ENCODE results near the gene MRPL53. TPM values are rescaled to one million over a fixed set of nuclear protein-coding genes. Genes with fewer than 3 reads are reported as not detected.
"Not testable (repeated sequence)": the region's sequence is repeated elsewhere in the genome, so short reads cannot be mapped to it uniquely, and the experiment has no call there.

Gene MRPL53
- total RNA-seq, 2 donors from 2014 or later, result 65.7 to 80.7 TPM

- H3K9me3 Mint-ChIP-seq; H3K36me3 Mint-ChIP-seq (ENCODE audit: insufficient read depth in 2 of 2); H3K27ac Mint-ChIP-seq; ATAC-seq (replicated peaks in 1 of 2); DNase-seq: not testable (repeated sequence)
- Mint-ChIP-seq H3K4me1 (ENCODE audit: low read depth) (peaks cover 10% of the 10 kb centered on the region), H3K4me3 (peak overlapping the region; percentile 78 to 83), H3K27me3 (ENCODE audit: low read depth) (peaks cover 47% of the 10 kb centered on the region)
These were observed 29.8 kb downstream of the MRPL53 start for GRCh38 chr2:74442483-74443297.

DNA sequence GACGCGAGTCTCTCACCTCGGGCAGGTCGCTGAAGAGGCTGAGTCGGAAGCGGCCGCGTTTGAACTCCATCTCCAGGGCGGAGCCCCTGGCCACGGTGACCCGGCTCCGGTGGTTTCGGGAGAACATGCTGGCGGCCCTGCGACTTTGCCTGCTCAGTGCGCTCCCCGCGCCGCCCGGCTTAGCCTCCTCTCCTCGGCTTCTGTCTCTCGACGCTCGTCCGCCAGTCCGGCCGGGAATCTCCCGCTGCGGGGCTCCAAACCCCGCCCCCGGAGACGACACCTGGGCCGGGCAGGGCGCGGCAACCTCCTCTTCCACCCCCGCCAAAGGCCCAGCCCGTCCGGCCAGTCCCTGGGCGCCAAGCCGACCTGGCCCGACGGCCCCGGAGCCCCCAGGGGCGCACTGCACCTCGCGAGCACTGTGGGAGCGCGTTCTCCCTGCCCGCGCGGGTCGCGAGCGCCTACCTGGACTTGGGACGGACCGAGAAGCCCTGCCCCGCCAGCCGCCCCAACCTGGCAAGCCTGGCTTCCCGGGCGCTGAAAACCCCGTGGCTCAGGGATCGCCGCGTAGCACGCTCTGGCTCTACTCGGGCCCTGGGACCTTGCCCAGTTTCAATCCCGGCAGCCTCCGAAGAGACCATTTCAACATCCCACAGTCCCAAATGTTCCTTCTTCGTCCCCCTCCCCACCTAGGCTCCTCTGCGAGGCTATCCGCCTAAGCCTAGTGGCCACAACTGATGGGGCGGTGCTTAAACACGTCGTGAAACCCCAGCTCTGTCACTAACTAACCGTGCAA, 30.6 kb downstream of the MRPL53 start, which contains the start of gene RTKN:
TSS of gene RTKN (minus strand) at position 248 of the 793 bp plus-strand sequence. CDS start at position 127, 121 bp downstream.
- no peaks in the 10 kb centered on the region for H3K9me3 Mint-ChIP-seq
- peak; percentile 49 to 60 for DNase-seq
- H3K4me3 Mint-ChIP-seq, result peak within 1 kb of the TSS; percentile 78 to 83
- H3K4me1 Mint-ChIP-seq (ENCODE audit: low read depth), result peaks cover 10% of the 10 kb centered on the region
- H3K27me3 Mint-ChIP-seq (ENCODE audit: low read depth), result peaks cover 47% of the 10 kb centered on the region
- H3K27ac Mint-ChIP-seq, result peak within 1 kb of the TSS; percentile 40
- no peaks in the 10 kb centered on the region for H3K36me3 Mint-ChIP-seq (ENCODE audit: insufficient read depth in 2 of 2)
- ATAC-seq (replicated peaks in 1 of 2), result peak; percentile 63 to 69

DNA sequence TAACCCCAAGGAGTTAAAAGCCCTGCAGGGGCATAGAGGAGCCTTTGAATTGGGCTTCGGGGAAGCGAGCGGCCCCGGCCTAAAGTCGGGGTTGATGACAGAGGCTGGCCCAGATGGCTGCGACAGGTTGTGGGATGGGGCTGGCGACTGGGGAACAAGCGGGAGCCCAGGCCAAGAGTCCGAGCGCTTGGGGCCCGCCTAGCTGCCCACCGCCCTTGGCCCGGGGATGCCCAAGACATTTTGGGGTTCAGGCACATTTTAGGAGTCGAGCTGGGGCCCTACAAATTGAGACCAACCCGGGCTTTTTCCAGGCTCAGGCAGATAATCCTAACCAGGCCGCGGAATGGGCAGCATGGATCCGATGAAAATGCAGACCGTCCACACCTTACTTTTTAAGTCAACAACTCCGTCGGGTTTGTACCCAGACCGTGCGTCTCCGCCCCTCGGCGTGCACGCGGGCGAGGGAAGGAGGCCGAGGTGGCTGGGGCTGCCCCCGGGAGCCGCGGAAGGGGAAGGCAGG, 31.2 kb downstream of the MRPL53 start:
- DNase-seq, result no peak
- no peak for ATAC-seq (replicated peaks in 1 of 2)
- Mint-ChIP-seq H3K36me3 (ENCODE audit: insufficient read depth in 2 of 2) (no peaks in the 10 kb centered on the region), H3K9me3 (no peaks in the 10 kb centered on the region), H3K4me1 (ENCODE audit: low read depth) (peaks cover 10% of the 10 kb centered on the region), H3K27ac (no peak overlapping the region), H3K27me3 (ENCODE audit: low read depth) (peaks cover 47% of the 10 kb centered on the region), H3K4me3 (peak overlapping the region; percentile 65 to 78)

DNA sequence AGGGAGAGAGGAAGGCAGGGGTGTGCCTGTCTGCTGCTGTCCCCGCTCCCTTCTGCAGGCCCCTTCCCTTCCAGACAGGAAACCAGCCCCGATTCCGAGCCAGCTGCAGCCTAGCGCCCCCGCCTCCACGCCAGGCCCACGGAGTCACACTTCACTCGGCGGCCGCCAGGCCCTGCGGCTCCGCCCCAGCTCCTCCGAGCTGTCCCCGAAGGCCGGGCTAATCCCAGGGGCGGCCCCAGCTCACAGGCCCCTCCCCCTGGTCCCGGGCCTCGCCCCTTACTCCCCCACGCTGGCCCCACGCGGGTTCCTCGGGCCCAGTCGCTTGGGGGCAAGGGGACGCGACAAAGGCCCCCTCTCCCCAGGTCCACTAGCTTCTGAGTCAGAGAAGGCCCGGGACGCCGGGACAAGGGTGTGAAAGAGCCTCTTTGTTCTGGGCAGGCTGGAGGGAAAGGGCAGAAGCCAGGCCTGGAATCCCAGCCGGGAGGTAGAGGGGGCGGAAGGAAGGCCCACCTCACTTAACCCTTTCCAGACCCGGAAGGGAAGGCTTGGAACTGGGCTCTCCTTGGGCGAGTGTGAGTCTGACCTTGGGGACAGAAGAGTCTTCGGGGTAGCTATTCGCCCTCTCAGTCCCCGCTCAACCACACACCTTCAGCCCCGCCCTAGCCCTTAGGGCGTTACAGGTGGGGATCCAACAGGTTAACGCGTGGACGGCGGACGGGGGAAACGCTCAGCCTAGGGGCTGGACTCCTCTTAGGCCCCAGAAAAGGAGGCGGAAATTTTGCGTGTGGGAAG, 31.9 kb downstream of the MRPL53 start:
- H3K9me3 Mint-ChIP-seq, result no peaks in the 10 kb centered on the region
- peaks cover 10% of the 10 kb centered on the region for H3K4me1 Mint-ChIP-seq (ENCODE audit: low read depth)
- H3K27ac Mint-ChIP-seq, result no peak overlapping the region
- DNase-seq (peak; percentile 56 to 70), ATAC-seq (replicated peaks in 1 of 2) (peak; percentile 86 to 87)
- H3K27me3 Mint-ChIP-seq (ENCODE audit: low read depth), result peaks cover 47% of the 10 kb centered on the region
- H3K4me3 Mint-ChIP-seq, result peak overlapping the region; percentile 65 to 78
- no peaks in the 10 kb centered on the region for H3K36me3 Mint-ChIP-seq (ENCODE audit: insufficient read depth in 2 of 2)

- Mint-ChIP-seq H3K4me1 (ENCODE audit: low read depth) (peaks cover 10% of the 10 kb centered on the region), H3K27ac (no peak overlapping the region), H3K9me3 (no peaks in the 10 kb centered on the region), H3K27me3 (ENCODE audit: low read depth) (peaks cover 43% of the 10 kb centered on the region), H3K36me3 (ENCODE audit: insufficient read depth in 2 of 2) (no peaks in the 10 kb centered on the region), H3K4me3 (peak overlapping the region; percentile 11 to 78)
- DNase-seq, result no peak
- no peak for ATAC-seq (replicated peaks in 1 of 2)
These were observed 32.6 kb downstream of the MRPL53 start for GRCh38 chr2:74439803-74440377.

DNA sequence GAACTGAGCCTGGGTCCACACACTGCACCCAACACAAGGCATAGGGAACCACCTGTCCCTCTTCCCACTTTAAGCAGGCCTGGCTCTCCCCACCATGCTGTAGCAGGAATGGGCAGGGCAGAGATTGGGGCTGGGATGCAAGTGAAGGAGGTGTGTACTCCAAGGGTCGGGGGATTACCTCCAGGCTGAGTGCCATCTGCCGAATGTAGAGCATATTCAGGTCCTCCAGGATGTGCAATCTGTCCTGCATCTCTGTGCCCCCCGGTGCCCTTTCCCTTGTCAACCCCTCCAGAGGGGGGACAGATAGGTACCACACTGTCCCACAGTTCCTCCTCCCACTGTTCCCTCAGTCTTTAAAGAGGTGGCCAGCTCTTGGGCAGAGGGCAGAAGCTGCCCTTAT, 33.1 kb downstream of the MRPL53 start:
- peaks cover 10% of the 10 kb centered on the region for H3K4me1 Mint-ChIP-seq (ENCODE audit: low read depth)
- H3K9me3 Mint-ChIP-seq, result no peaks in the 10 kb centered on the region
- H3K27me3 Mint-ChIP-seq (ENCODE audit: low read depth), result peaks cover 38% of the 10 kb centered on the region
- no peak overlapping the region for H3K27ac Mint-ChIP-seq
- no peak for DNase-seq
- ATAC-seq (replicated peaks in 1 of 2), result no peak
- no peaks in the 10 kb centered on the region for H3K36me3 Mint-ChIP-seq (ENCODE audit: insufficient read depth in 2 of 2)
- peak overlapping the region in 1 of 2 donors; percentile 78 for H3K4me3 Mint-ChIP-seq

- H3K9me3 Mint-ChIP-seq, result no peaks in the 10 kb centered on the region
- no peaks in the 10 kb centered on the region for H3K36me3 Mint-ChIP-seq (ENCODE audit: insufficient read depth in 2 of 2)
- H3K27ac Mint-ChIP-seq, result no peak overlapping the region
- H3K4me1 Mint-ChIP-seq (ENCODE audit: low read depth), result peaks cover 10% of the 10 kb centered on the region
- no peak overlapping the region for H3K4me3 Mint-ChIP-seq
- peaks cover 37% of the 10 kb centered on the region for H3K27me3 Mint-ChIP-seq (ENCODE audit: low read depth)
- ATAC-seq (replicated peaks in 1 of 2) (no peak), DNase-seq (no peak)
These were observed 34.2 kb downstream of the MRPL53 start for GRCh38 chr2:74438248-74438647.

DNA sequence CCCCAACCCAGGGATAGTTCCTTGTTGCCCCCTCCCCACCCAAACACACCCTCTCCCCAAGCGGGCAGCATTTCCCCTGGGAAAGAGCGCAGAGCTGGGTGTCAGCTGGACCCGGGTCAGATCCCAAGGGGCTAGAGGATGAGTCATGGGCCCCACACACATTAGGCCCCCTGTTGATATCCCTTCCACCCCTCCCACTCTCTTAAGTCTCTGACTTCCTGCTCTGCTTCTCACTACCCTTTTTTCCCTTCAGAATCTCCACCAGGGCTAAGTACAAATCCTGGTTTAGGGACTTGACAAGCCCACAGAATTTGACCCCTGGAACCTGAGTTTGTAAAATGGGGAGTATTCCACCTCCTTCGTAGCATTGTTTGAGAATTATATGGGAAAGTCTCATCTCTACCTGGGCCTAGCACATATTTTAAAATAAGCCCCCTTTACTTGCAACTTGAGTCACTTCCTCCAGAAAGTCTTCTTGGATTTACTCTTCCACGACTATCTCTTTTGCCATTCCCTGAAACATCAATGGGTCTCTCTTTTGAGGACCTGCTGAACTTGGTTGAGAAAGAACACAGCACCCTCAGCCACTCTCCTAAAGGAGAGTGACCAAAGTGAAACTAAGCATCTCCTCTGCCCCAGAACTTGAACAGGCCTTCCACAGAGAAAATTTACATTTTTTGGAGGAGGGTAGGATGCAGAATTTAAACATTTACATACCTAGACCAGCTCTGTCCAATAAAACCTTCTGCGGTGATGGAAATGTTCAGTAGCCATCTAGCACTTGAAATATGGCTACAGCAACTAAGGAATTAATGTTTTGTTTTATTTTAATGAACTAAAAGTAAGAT, 35.4 kb downstream of the MRPL53 start:
- Mint-ChIP-seq H3K36me3 (ENCODE audit: insufficient read depth in 2 of 2) (no peaks in the 10 kb centered on the region), H3K4me3 (no peak overlapping the region), H3K4me1 (ENCODE audit: low read depth) (peaks cover 10% of the 10 kb centered on the region), H3K27me3 (ENCODE audit: low read depth) (peaks cover 31% of the 10 kb centered on the region), H3K27ac (no peak overlapping the region), H3K9me3 (no peaks in the 10 kb centered on the region)
- DNase-seq, result no peak
- no peak for ATAC-seq (replicated peaks in 1 of 2)

- no peak overlapping the region for H3K4me3 Mint-ChIP-seq
- H3K36me3 Mint-ChIP-seq (ENCODE audit: insufficient read depth in 2 of 2), result no peaks in the 10 kb centered on the region
- peaks cover 29% of the 10 kb centered on the region for H3K27me3 Mint-ChIP-seq (ENCODE audit: low read depth)
- H3K4me1 Mint-ChIP-seq (ENCODE audit: low read depth), result peaks cover 10% of the 10 kb centered on the region
- DNase-seq (no peak), ATAC-seq (replicated peaks in 1 of 2) (no peak)
- no peaks in the 10 kb centered on the region for H3K9me3 Mint-ChIP-seq
- no peak overlapping the region for H3K27ac Mint-ChIP-seq
These were observed 36.2 kb downstream of the MRPL53 start for GRCh38 chr2:74436111-74436805.

DNA sequence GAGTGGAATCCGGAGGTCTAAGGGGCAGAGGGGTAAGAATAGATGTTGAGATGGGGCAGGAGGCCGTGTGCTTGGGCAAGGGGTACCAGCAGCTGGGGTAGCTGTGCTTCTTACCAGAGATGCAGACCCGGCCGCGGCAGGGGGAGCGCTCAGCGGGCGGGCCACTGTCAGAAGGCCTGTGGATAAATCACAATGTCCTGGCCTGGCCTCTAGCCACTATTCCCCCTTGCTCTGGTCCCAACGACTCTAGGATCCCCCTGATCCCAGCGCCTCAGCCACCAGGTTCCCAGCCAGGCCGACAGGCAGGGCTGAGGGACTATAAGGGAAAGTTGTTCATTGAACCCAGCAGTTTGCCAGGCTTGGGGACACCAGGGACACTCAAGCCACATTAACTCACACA, 42.0 kb downstream of the MRPL53 start:
- no peak for DNase-seq
- Mint-ChIP-seq H3K4me3 (no peak overlapping the region), H3K36me3 (ENCODE audit: insufficient read depth in 2 of 2) (peaks cover 0 to 2% of the 10 kb centered on the region in 2 donors), H3K27ac (no peak overlapping the region), H3K9me3 (no peaks in the 10 kb centered on the region), H3K27me3 (ENCODE audit: low read depth) (no peaks in the 10 kb centered on the region), H3K4me1 (ENCODE audit: low read depth) (no peaks in the 10 kb centered on the region)
- no peak for ATAC-seq (replicated peaks in 1 of 2)
